Esophagus muscularis mucosa (tissue), 4 donors: Measurements from ENCODE around the gene CEP131. TPM values are rescaled to one million over a fixed set of nuclear protein-coding genes. Genes with fewer than 3 reads are reported as not detected.

Experiments used
- DNase-seq: peaks from one replicate; pipeline ENCODE4 v3.0.0-alpha.2; 2017; ENCODE audit errors: extremely low spot score
- H3K27ac ChIP-seq, 4 donors: fragments of 200-600 bp; sonication (generic); replicated peaks in 1 of 4; 1 replicate in 3 of 4; 2 replicates in 1 of 4; pipeline ENCODE4 v1.5.1; 2016 to 2019; ENCODE audit warnings: mild to moderate bottlenecking in 1 of 4
- H3K27me3 ChIP-seq, 4 donors: fragments of 200-600 bp; sonication (generic); one replicate each; pipeline versions ENCODE4 v1.5.1 to v1.6.0; 2016 to 2019
- H3K36me3 ChIP-seq, 4 donors: fragments of 200-600 bp; sonication (generic); one replicate each; pipeline ENCODE4 v1.5.1; 2016 to 2019
- H3K4me1 ChIP-seq, 4 donors: fragments of 200-600 bp; sonication (generic); one replicate each; pipeline ENCODE4 v1.5.1; 2016 to 2019
- H3K4me3 ChIP-seq, 4 donors: fragments of 200-600 bp; sonication (generic); 1 replicate in 2 of 4; 2 replicates in 2 of 4; pipeline ENCODE4 v1.5.1; 2016 to 2019; ENCODE audit warnings: mild to moderate bottlenecking in 4 of 4, moderate library complexity in 1 of 4
- H3K9me3 ChIP-seq, 4 donors: fragments of 200-600 bp; sonication (generic); 1 replicate in 3 of 4; 2 replicates in 1 of 4; pipeline ENCODE4 v1.5.1; 2016 to 2019
- EP300 ChIP-seq: sonication (generic); formaldehyde crosslinking; IDR thresholded peaks from one replicate; pipeline ENCODE4 v1.6.1; 2017; ENCODE audit warnings: antibody characterized with exemption
- POLR2A ChIP-seq: fragments of 450-650 bp; IDR thresholded peaks from one replicate; pipeline ENCODE4 v1.6.1; 2017; ENCODE audit warnings: antibody characterized with exemption, moderate library complexity, mild to moderate bottlenecking, low read depth
- POLR2AphosphoS5 ChIP-seq, 2 donors: sonication (generic); formaldehyde crosslinking; IDR thresholded peaks; one replicate each; pipeline ENCODE4 v1.6.1; 2017; ENCODE audit warnings: antibody characterized with exemption in 2 of 2
- WGBS: methylation state at CpG from one replicate; pipeline ENCODE4 v1.1.5; 2018; 5-methylcytosine and 5-hydroxymethylcytosine counted together
- intact Hi-C: fragments of 100-400 bp; cut with DNase I; formaldehyde crosslinking; loops from one replicate; pipeline ENCODE4 v1.15.1; 2023
- total RNA-seq, 4 donors: library from RNA; depleted of rRNA; stranded (reverse); fragments of >200 nt; gene quantifications; one replicate each; pipeline versions ENCODE4 v1.1.0 to v1.2.1, GENCODE V29; 2016
- TF ChIP-seq, protein P1 (sequence below), 3 experiments: fragments of 200-600 bp in 2 of 3; fragments of 450-650 bp in 1 of 3; sonication (generic) in 2 of 3; IDR thresholded peaks; one replicate each; pipeline ENCODE4 v1.5.1; 2017 to 2019; ENCODE audit warnings: antibody characterized with exemption in 3 of 3, mild to moderate bottlenecking in 2 of 3, moderate library complexity in 1 of 3

The CEP131 gene
- total RNA-seq, 4 donors from 2014 or later = 4.5 to 10.6 (median 8.9) TPM

DNA sequence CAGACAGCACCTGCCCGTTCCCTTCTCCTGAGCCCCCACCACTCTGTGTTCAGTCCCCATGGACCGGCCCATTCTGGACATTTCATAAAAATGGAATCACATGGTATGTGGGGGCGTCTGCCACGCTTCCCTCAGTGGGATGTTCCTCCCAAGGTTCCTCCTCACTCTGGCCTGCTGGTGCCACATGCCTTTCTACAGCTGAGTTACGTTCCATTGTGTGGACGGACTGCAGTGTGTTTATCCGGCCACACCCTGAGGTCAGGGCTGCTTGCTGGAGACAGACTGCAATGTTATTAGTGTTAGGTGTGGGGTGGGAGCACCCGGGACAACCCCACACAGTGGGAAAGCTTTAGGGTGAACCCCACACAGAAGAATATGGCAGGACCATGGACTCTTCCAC is 50.8 kb downstream of the CEP131 start:
- H3K36me3 ChIP-seq = no peaks in the 10 kb centered on the region
- WGBS = 64% methylated on average over 6 of the region's 8 CpGs
- H3K27ac ChIP-seq = no peak overlapping the region
- no peak for DNase-seq
- peaks cover 0 to 4% (median 0%) of the 10 kb centered on the region in 4 donors for H3K9me3 ChIP-seq
- H3K4me3 ChIP-seq = no peak overlapping the region
- TF ChIP-seq POLR2AphosphoS5 (IDR thresholded peaks at IDR 0.05) = no peak
- TF ChIP-seq, protein P1, sequence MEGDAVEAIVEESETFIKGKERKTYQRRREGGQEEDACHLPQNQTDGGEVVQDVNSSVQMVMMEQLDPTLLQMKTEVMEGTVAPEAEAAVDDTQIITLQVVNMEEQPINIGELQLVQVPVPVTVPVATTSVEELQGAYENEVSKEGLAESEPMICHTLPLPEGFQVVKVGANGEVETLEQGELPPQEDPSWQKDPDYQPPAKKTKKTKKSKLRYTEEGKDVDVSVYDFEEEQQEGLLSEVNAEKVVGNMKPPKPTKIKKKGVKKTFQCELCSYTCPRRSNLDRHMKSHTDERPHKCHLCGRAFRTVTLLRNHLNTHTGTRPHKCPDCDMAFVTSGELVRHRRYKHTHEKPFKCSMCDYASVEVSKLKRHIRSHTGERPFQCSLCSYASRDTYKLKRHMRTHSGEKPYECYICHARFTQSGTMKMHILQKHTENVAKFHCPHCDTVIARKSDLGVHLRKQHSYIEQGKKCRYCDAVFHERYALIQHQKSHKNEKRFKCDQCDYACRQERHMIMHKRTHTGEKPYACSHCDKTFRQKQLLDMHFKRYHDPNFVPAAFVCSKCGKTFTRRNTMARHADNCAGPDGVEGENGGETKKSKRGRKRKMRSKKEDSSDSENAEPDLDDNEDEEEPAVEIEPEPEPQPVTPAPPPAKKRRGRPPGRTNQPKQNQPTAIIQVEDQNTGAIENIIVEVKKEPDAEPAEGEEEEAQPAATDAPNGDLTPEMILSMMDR (IDR thresholded peaks at IDR 0.05) = no peak
- peaks cover 0 to 4% (median 0%) of the 10 kb centered on the region in 4 donors for H3K27me3 ChIP-seq
- intact Hi-C loops = no loop called here
- H3K4me1 ChIP-seq = no peaks in the 10 kb centered on the region

DNA sequence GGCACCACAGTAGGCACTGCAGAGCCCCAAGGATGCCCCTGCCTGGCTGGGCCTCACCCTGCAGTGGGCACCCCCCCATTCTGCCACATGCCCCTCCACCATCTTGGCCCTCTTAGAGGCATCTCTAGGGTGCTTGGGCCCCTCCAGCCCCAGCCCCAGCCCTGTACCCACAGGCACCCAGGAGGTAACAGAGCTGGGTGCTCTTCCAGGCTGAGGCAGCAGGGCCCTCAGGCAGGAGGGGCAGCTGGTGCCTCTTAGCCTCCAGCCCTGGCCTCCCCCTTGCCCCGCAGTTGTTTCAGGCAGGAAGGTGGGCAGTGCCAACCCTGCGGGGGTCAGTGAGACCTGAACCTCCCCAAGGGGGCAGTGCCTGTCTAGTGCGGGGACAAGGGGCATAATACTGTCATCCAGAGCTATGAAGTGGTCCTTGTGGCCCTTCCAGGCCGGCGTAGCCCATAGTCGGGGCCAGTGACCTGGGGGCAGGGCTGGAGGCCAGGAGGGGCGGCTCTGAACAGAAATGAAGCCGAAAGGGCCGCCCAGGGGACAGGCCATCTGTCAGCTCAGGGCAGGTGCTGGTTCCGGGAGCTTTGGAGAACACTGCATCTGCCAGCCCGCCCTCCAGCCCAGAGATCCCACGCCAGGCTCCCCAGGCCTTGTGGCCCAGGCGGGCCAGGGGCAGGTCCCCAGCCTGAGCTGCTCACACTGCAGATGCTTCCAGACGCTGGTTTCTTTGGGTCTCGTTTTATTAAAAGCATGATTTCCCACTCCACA is 51.9 kb downstream of the CEP131 start:
- Histone ChIP-seq H3K4me3 (no peak overlapping the region), H3K36me3 (no peaks in the 10 kb centered on the region), H3K4me1 (peaks cover 0 to 8% (median 7%) of the 10 kb centered on the region in 4 donors), H3K27ac (no peak overlapping the region), H3K9me3 (peaks cover 0 to 4% (median 0%) of the 10 kb centered on the region in 4 donors), H3K27me3 (peaks cover 0 to 10% (median 0%) of the 10 kb centered on the region in 4 donors)
- no peak for DNase-seq
- intact Hi-C loops = no loop called here
- 78% methylated on average over 12 of the region's 15 CpGs for WGBS
- TF ChIP-seq EP300 (no peak), POLR2A (no peak), POLR2AphosphoS5 (IDR thresholded peaks at IDR 0.05) (no peak)
- TF ChIP-seq, protein P1 (IDR thresholded peaks at IDR 0.05) = no peak

DNA sequence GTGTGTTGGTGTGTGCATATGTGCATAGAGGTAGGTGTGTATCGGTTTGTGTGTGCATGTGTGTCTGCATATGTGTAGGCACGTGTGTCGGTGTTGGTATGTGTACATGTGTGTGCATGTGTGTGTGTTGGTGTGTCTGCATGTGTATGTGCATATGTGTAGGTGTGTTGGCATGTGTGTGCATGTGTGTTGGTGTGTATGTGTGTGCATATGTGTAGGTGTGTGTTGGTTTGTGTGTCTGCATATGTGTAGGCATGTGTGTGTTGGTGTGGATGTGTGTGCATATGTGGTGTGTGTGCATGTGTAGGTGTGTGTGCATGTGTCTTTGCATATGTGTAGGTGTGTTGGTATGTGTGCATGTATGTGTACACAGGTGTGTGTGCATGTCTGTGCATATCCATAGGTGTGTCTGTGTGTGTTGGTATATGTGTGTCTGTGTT is 52.9 kb downstream of the CEP131 start:
- no peak for DNase-seq
- Histone ChIP-seq H3K27me3 (peaks cover 0 to 14% (median 2%) of the 10 kb centered on the region in 4 donors), H3K4me1 (peaks cover 8 to 17% (median 16%) of the 10 kb centered on the region in 4 donors), H3K27ac (no peak overlapping the region), H3K4me3 (no peak overlapping the region), H3K36me3 (no peaks in the 10 kb centered on the region), H3K9me3 (no peaks in the 10 kb centered on the region)
- WGBS = 92% methylated on average over 3 of the region's 3 CpGs
- intact Hi-C loops = no loop called here
- TF ChIP-seq, protein P1 (IDR thresholded peaks at IDR 0.05) = no peak
- TF ChIP-seq EP300 (no peak), POLR2AphosphoS5 (IDR thresholded peaks at IDR 0.05) (no peak), POLR2A (no peak)

DNA sequence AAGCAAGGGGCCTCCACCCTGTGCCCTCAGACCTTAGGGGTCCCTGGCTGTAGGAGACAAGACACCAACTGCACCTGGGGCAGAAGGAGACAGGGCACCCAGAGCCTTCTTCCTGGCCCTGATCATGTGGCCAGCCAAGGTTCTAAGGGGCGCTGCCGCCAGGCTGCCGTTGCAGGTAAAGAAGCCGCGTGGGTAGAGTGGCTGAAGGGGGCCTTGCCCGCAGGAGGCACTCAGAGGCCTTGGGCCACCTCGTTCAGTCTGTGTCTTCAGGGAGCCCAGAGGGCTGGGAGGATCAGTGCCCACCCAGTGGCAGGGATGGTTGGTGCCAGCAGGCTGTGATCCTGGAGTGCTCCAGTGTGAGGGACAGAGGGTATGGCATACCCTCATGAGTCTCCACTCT is 55.1 kb downstream of the CEP131 start:
- H3K4me3 ChIP-seq = no peak overlapping the region
- no peak for TF ChIP-seq POLR2A
- peaks cover 10 to 24% (median 23%) of the 10 kb centered on the region in 4 donors for H3K4me1 ChIP-seq
- no peak overlapping the region for H3K27ac ChIP-seq
- H3K27me3 ChIP-seq = peaks cover 0 to 14% (median 2%) of the 10 kb centered on the region in 4 donors
- intact Hi-C loops = no loop called here
- no CpG with 5 or more reads among the region's 7 CpGs for WGBS
- no peaks in the 10 kb centered on the region for H3K9me3 ChIP-seq
- no peak for DNase-seq
- H3K36me3 ChIP-seq = no peaks in the 10 kb centered on the region

DNA sequence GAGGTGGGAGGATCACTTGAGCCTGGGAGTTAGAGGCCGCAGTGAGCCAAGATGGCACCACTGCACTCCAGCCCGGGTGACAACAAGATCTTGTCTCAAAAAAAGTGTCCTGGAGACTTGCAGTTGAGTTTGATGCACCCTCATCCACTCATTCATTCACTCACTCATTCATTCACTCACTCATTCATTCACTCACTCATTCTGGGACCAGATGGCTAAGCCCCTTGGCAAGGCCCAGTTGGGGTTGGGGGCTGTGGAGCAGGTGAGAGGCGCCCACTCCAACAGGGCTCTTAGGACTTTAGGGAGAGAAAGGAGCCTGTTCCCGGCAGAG is 55.6 kb downstream of the CEP131 start:
- no peak overlapping the region for H3K4me3 ChIP-seq
- TF ChIP-seq, protein P1 (IDR thresholded peaks at IDR 0.05) = no peak
- TF ChIP-seq EP300 (no peak), POLR2AphosphoS5 (IDR thresholded peaks at IDR 0.05) (no peak), POLR2A (no peak)
- peaks cover 0 to 14% (median 2%) of the 10 kb centered on the region in 4 donors for H3K27me3 ChIP-seq
- H3K27ac ChIP-seq = no peak overlapping the region
- no peaks in the 10 kb centered on the region for H3K9me3 ChIP-seq
- DNase-seq = no peak
- peaks cover 10 to 24% (median 23%) of the 10 kb centered on the region in 4 donors for H3K4me1 ChIP-seq
- intact Hi-C loops = no loop called here
- WGBS = 100% methylated on average over 3 of the region's 4 CpGs
- H3K36me3 ChIP-seq = no peaks in the 10 kb centered on the region
